Ishikawa (cell line): ENCODE results near the gene RPP21.

ENCODE experiments used
- CEBPB ChIP-seq: IDR thresholded peaks from 2 replicates; pipeline ENCODE4 v1.6.1; 2012
- CREB1 ChIP-seq: IDR thresholded peaks from 2 replicates; pipeline ENCODE4 v1.6.1; 2012; ENCODE audit warnings: low read depth
- EGR1 ChIP-seq: IDR thresholded peaks from 2 replicates; pipeline ENCODE4 v1.6.1; 2012
- EP300 ChIP-seq: IDR thresholded peaks from 2 replicates; pipeline ENCODE4 v1.6.1; 2012; ENCODE audit warnings: borderline replicate concordance
- FOXM1 ChIP-seq: IDR thresholded peaks from 2 replicates; pipeline ENCODE4 v1.6.1; 2012; ENCODE audit warnings: low read depth, borderline replicate concordance
- MAX ChIP-seq: IDR thresholded peaks from 2 replicates; pipeline ENCODE4 v1.6.1; 2012
- NFIC ChIP-seq: IDR thresholded peaks from 2 replicates; pipeline ENCODE4 v1.6.1; 2012
- RAD21 ChIP-seq: IDR thresholded peaks from 2 replicates; pipeline ENCODE4 v1.6.1; 2012; ENCODE audit warnings: low read depth
- REST ChIP-seq: IDR thresholded peaks from 2 replicates; pipeline ENCODE4 v1.6.1; 2012; ENCODE audit warnings: low read depth, mild to moderate bottlenecking
- TAF1 ChIP-seq: IDR thresholded peaks from 2 replicates; pipeline ENCODE4 v1.6.1; 2012; ENCODE audit warnings: low read depth, mild to moderate bottlenecking
- TCF12 ChIP-seq: IDR thresholded peaks from 2 replicates; pipeline ENCODE4 v1.6.1; 2012; ENCODE audit warnings: low read depth
- TEAD4 ChIP-seq: IDR thresholded peaks from 2 replicates; pipeline ENCODE4 v1.6.1; 2012
- USF1 ChIP-seq: IDR thresholded peaks from 2 replicates; pipeline ENCODE4 v1.6.1; 2012
- YY1 ChIP-seq: IDR thresholded peaks from 2 replicates; pipeline ENCODE4 v1.6.1; 2012; ENCODE audit warnings: low read depth
- ZBTB7A ChIP-seq: IDR thresholded peaks from 2 replicates; pipeline ENCODE4 v1.6.1; 2012; ENCODE audit warnings: low read depth

Gene RPP21

GRCh38 chr6:30331981-30332380, 13.0 kb upstream of the RPP21 start:
- TF ChIP-seq REST: no peak
- TF ChIP-seq MAX: no peak
- no peak for TF ChIP-seq TAF1
- no peak for TF ChIP-seq NFIC
- TF ChIP-seq ZBTB7A: no peak

GRCh38 chr6:30334075-30334783, 10.7 kb upstream of the RPP21 start:
- TF ChIP-seq TEAD4 (no peak), EGR1 (no peak), MAX (no peak), REST (no peak), NFIC (no peak), YY1 (no peak), TCF12 (no peak), ZBTB7A (no peak), EP300 (no peak), USF1 (no peak)

GRCh38 chr6:30340589-30341054, 4.3 kb upstream of the RPP21 start:
- no peak for TF ChIP-seq RAD21
- no peak for TF ChIP-seq YY1
- no peak for TF ChIP-seq CEBPB
- TF ChIP-seq MAX: no peak
- no peak for TF ChIP-seq TEAD4
- TF ChIP-seq USF1: no peak
- TF ChIP-seq ZBTB7A: no peak
- TF ChIP-seq EP300: no peak
- TF ChIP-seq FOXM1: no peak
- TF ChIP-seq TCF12: no peak
- no peak for TF ChIP-seq REST
- TF ChIP-seq TAF1: no peak

- no peak for TF ChIP-seq TAF1
- no peak for TF ChIP-seq EGR1
- TF ChIP-seq TEAD4: no peak
- TF ChIP-seq NFIC: no peak
- TF ChIP-seq CREB1: no peak
- no peak for TF ChIP-seq USF1
- TF ChIP-seq TCF12: no peak
- TF ChIP-seq CEBPB: no peak
- TF ChIP-seq RAD21: no peak
- TF ChIP-seq MAX: no peak
- no peak for TF ChIP-seq EP300
- TF ChIP-seq YY1: no peak
- no peak for TF ChIP-seq FOXM1
These were observed 3.7 kb upstream of the RPP21 start for GRCh38 chr6:30341218-30341617.
